Fibroblast of lung (primary cell): ENCODE measurements around the gene VPS26B. TPM values are rescaled to one million over a fixed set of nuclear protein-coding genes. Genes with fewer than 3 reads are reported as not detected.

Experiments used
- DNase-seq, 2 donors: peaks; one replicate each; pipeline versions ENCODE4 v3.0.0 to v3.0.0-alpha.2; 2010; ENCODE audit warnings: low read depth in 2 of 2
- H2AFZ ChIP-seq: 2 replicates; pipeline ENCODE4 v1.5.1; 2012; ENCODE audit warnings: low read length, control low read depth, inconsistent platforms
- H3K27ac ChIP-seq: 2 replicates; pipeline ENCODE4 v1.5.1; 2011; ENCODE audit warnings: low read length, control low read depth; ENCODE audit not compliant: insufficient read depth
- H3K27me3 ChIP-seq: 2 replicates; pipeline ENCODE4 v1.5.1; 2011; ENCODE audit warnings: mild to moderate bottlenecking, low read length; ENCODE audit not compliant: control insufficient read depth, insufficient read depth
- H3K36me3 ChIP-seq: 2 replicates; pipeline ENCODE4 v1.5.1; 2011; ENCODE audit warnings: low read length; ENCODE audit not compliant: control insufficient read depth, insufficient read depth
- H3K4me1 ChIP-seq: 2 replicates; pipeline ENCODE4 v1.5.1; 2011; ENCODE audit warnings: low read length; ENCODE audit not compliant: control insufficient read depth, insufficient read depth; ENCODE audit errors: extremely low read depth
- H3K4me2 ChIP-seq: 2 replicates; pipeline ENCODE4 v1.5.1; 2011; ENCODE audit warnings: low read length, control low read depth; ENCODE audit not compliant: insufficient read depth; ENCODE audit errors: extremely low read depth
- H3K4me3 ChIP-seq, 4 experiments: fragments of 200-600 bp in 1 of 4; sonication (generic) in 1 of 4; replicated peaks in 1 of 4; 2 replicates each; pipeline ENCODE4 v1.5.1; 2011 to 2016; ENCODE audit warnings: low read length in 4 of 4, low read depth in 3 of 4, mild to moderate bottlenecking in 3 of 4, control low read depth in 2 of 4, inconsistent platforms in 1 of 4, mixed read lengths in 1 of 4; ENCODE audit not compliant: insufficient read depth in 1 of 4; ENCODE audit errors: control extremely low read depth in 1 of 4
- H3K79me2 ChIP-seq: 2 replicates; pipeline ENCODE4 v1.5.1; 2012; ENCODE audit warnings: mild to moderate bottlenecking, low read length, inconsistent platforms; ENCODE audit not compliant: control insufficient read depth, insufficient read depth
- H3K9ac ChIP-seq: 2 replicates; pipeline ENCODE4 v1.5.1; 2011; ENCODE audit warnings: mild to moderate bottlenecking, low read length, control low read depth; ENCODE audit not compliant: insufficient read depth
- H3K9me3 ChIP-seq: 2 replicates; pipeline ENCODE4 v1.5.1; 2012; ENCODE audit warnings: low read depth, low read length; ENCODE audit not compliant: control insufficient read depth, insufficient read depth
- H4K20me1 ChIP-seq: 2 replicates; pipeline ENCODE4 v1.5.1; 2011; ENCODE audit warnings: low read length; ENCODE audit not compliant: control insufficient read depth, insufficient read depth; ENCODE audit errors: extremely low read depth
- EZH2 ChIP-seq: IDR thresholded peaks from 2 replicates; pipeline ENCODE4 v1.5.1; 2012; ENCODE audit warnings: low read length, control low read depth, mild to moderate bottlenecking; ENCODE audit errors: missing control alignments
- polyA plus RNA-seq, 2 donors: library from polyadenylated mRNA; depleted of rRNA in 1 of 2; stranded (reverse) in 1 of 2; unstranded in 1 of 2; fragments of >200 nt; gene quantifications; 2 replicates each; pipeline ENCODE4 v1.2.1, GENCODE V29; 2011 to 2012; ENCODE audit warnings: missing spikeins in 1 of 2
- total RNA-seq: library from RNA; depleted of rRNA; stranded (reverse); fragments of >200 nt; gene quantifications from 2 replicates; pipeline ENCODE4 v1.2.1, GENCODE V29; 2014
- TF ChIP-seq, protein P1 (sequence below), 2 donors: IDR thresholded peaks in 1 of 2; conservative IDR thresholded peaks in 1 of 2; 1 replicate in 1 of 2; 2 replicates in 1 of 2; pipeline ENCODE4 v1.5.1; 2011 to 2012; ENCODE audit warnings: low read length in 2 of 2, control low read depth in 1 of 2, inconsistent platforms in 1 of 2, low read depth in 1 of 2, mild to moderate bottlenecking in 1 of 2

The VPS26B gene
- total and polyA plus RNA-seq, 2 donors (not counting 1 experiment from before 2014, with no cell fraction given): 39.0 to 44.3 TPM

DNA sequence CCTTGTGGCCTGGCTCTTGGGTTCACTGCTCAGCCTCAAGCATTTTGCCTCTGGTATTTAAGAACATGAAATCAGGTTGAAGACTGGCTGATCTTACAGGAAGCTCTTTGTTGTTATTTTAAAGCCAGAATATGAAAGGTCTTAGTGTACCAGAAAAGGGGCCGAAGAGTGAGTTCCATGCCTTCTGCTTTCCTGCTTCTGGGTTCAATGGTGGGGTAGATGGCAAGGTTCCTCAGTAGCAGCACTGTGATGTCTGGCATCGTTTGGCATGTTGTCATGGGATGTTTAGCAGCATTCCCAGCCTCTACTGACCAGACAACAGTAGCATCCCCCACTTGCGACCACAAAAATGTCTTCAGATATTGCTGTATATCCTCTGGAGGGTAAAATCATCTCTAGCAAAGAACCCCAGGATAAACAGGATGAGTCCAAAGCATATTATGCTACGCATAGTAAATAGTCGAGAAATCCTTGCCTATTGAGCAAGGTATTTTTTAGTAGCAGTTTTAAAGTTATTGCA is 2.4 kb downstream of the VPS26B start:
- H3K4me2 ChIP-seq: peak overlapping the region; percentile 85
- H2AFZ ChIP-seq: no peak overlapping the region
- H3K27ac ChIP-seq: no peak overlapping the region
- H4K20me1 ChIP-seq: no peaks in the 10 kb centered on the region
- H3K27me3 ChIP-seq: no peaks in the 10 kb centered on the region
- peaks cover 73% of the 10 kb centered on the region for H3K79me2 ChIP-seq
- H3K4me1 ChIP-seq: peaks cover 4% of the 10 kb centered on the region
- H3K4me3 ChIP-seq: peak overlapping the region in 3 of 4 experiments; percentile 73 to 95 (median 78)
- DNase-seq: no peak
- H3K9ac ChIP-seq: no peak overlapping the region
- no peaks in the 10 kb centered on the region for H3K36me3 ChIP-seq
- TF ChIP-seq, protein P1, sequence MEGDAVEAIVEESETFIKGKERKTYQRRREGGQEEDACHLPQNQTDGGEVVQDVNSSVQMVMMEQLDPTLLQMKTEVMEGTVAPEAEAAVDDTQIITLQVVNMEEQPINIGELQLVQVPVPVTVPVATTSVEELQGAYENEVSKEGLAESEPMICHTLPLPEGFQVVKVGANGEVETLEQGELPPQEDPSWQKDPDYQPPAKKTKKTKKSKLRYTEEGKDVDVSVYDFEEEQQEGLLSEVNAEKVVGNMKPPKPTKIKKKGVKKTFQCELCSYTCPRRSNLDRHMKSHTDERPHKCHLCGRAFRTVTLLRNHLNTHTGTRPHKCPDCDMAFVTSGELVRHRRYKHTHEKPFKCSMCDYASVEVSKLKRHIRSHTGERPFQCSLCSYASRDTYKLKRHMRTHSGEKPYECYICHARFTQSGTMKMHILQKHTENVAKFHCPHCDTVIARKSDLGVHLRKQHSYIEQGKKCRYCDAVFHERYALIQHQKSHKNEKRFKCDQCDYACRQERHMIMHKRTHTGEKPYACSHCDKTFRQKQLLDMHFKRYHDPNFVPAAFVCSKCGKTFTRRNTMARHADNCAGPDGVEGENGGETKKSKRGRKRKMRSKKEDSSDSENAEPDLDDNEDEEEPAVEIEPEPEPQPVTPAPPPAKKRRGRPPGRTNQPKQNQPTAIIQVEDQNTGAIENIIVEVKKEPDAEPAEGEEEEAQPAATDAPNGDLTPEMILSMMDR (conservative IDR thresholded peaks at IDR 0.05 in 1 of 2, IDR thresholded peaks at IDR 0.05 in 1 of 2; ENCODE audit: low read depth in 1 of 2, low read length in 2 of 2): no peak
- TF ChIP-seq EZH2: no peak
- H3K9me3 ChIP-seq: no peaks in the 10 kb centered on the region

DNA sequence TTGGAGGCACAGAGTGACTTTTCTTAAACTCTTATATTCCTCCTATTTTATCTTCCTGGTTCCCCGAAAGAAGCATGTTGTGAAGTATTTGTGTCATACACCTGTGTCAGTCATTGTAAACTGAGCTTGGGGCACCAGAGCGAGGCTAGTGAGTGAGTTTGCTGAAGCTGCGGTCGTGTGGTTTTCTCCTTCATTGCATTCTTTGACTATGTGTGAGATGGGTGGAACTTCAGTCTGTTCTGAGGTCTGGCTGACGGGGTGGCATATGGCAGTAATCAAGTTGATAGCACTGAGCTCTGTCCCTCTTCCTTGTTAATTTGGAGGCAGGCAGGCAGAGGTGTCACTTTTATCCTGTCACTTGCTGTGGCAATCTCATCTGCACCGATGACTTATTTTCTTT is 4.2 kb downstream of the VPS26B start:
- H3K27me3 ChIP-seq: no peaks in the 10 kb centered on the region
- no peaks in the 10 kb centered on the region for H3K36me3 ChIP-seq
- peaks cover 62% of the 10 kb centered on the region for H3K79me2 ChIP-seq
- H3K27ac ChIP-seq: no peak overlapping the region
- TF ChIP-seq EZH2: no peak
- TF ChIP-seq, protein P1 (conservative IDR thresholded peaks at IDR 0.05 in 1 of 2, IDR thresholded peaks at IDR 0.05 in 1 of 2; ENCODE audit: low read depth in 1 of 2, low read length in 2 of 2): no peak
- no peak overlapping the region for H3K4me2 ChIP-seq
- peaks cover 4% of the 10 kb centered on the region for H3K4me1 ChIP-seq
- no peak overlapping the region for H3K4me3 ChIP-seq
- H3K9me3 ChIP-seq: no peaks in the 10 kb centered on the region
- H2AFZ ChIP-seq: no peak overlapping the region
- H3K9ac ChIP-seq: no peak overlapping the region
- no peaks in the 10 kb centered on the region for H4K20me1 ChIP-seq
- peak in 1 of 2 donors; percentile 53 for DNase-seq

DNA sequence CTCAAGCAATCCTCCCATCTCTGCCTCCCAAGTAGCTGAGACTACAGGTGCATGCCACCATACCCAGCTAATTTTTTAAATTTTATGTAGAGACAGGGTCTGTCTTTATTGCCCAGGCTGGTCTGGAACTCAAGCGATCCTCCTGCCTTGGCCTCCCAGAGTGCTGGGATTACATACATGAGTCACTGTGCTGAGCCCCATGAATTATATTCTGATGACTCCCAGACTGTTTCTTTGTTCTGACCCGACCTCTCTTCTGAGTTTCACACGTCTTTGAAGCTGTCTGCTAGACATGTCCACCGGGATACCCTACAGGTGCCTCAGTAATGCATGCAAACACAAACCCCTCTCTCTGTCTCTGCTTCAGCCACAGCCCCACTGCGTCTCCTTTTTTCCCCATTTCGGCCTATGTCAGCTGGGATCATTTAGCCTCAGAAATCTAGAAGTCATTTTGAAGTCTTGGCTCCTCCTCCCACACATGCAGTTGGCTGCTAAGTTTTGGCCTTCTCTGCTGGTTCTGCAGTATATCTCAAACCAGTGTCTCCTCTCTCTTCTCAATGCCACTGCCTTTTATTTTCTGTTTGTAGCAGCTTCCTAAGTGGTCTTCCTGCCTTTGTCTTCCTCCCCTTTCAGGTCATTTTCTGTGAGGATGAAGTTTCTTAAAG is 4.8 kb downstream of the VPS26B start:
- TF ChIP-seq EZH2: no peak
- TF ChIP-seq, protein P1 (conservative IDR thresholded peaks at IDR 0.05 in 1 of 2, IDR thresholded peaks at IDR 0.05 in 1 of 2; ENCODE audit: low read depth in 1 of 2, low read length in 2 of 2): no peak
- H3K4me1 ChIP-seq: peaks cover 4% of the 10 kb centered on the region
- peak overlapping the region; percentile 13 for H3K4me2 ChIP-seq
- no peak overlapping the region for H3K27ac ChIP-seq
- no peaks in the 10 kb centered on the region for H3K27me3 ChIP-seq
- no peaks in the 10 kb centered on the region for H3K9me3 ChIP-seq
- no peak overlapping the region for H3K9ac ChIP-seq
- no peak overlapping the region for H3K4me3 ChIP-seq
- no peaks in the 10 kb centered on the region for H4K20me1 ChIP-seq
- H3K79me2 ChIP-seq: peaks cover 61% of the 10 kb centered on the region
- DNase-seq: no peak
- H3K36me3 ChIP-seq: no peaks in the 10 kb centered on the region
- H2AFZ ChIP-seq: no peak overlapping the region
